Psoas muscle (tissue), 8 donors: Measurements from ENCODE around the gene PIGB. TPM values are rescaled to one million over a fixed set of nuclear protein-coding genes. Genes with fewer than 3 reads are reported as not detected.
A peak's percentile ranks its signal among the peaks of the same experiment; 100 is the strongest.
"Not testable (repeated sequence)": the region's sequence is repeated elsewhere in the genome, so short reads cannot be mapped to it uniquely, and the experiment has no call there.

Experiments used
- ATAC-seq, 4 donors: fragments of 200-7000 bp; cut with Tn5 transposase; one replicate each; pipeline ENCODE4 v1.9.1; 2020; ENCODE audit warnings: moderate library complexity in 3 of 4, mild to moderate bottlenecking in 2 of 4
- DNase-seq, 2 donors: peaks; one replicate each; pipeline ENCODE4 v3.0.0-alpha.2; 2020
- H3K27ac ChIP-seq: fragments of 200-600 bp; one replicate; pipeline ENCODE4 v1.8.0; 2022
- H3K27me3 ChIP-seq, 3 donors: fragments of 200-600 bp in 1 of 3; one replicate each; pipeline versions ENCODE4 v1.6.1 to v1.8.0; 2013 to 2022; ENCODE audit warnings: low read length in 2 of 3, mild to moderate bottlenecking in 2 of 3, moderate library complexity in 1 of 3; ENCODE audit not compliant: insufficient read depth in 3 of 3
- H3K36me3 ChIP-seq, 2 donors: fragments of 200-600 bp in 1 of 2; one replicate each; pipeline versions ENCODE4 v1.6.1 to v1.8.0; 2013 to 2022; ENCODE audit warnings: low read depth in 1 of 2, mild to moderate bottlenecking in 1 of 2, moderate library complexity in 1 of 2; ENCODE audit not compliant: insufficient read depth in 1 of 2
- H3K4me1 ChIP-seq: fragments of 200-600 bp; one replicate; pipeline ENCODE4 v1.8.0; 2022
- H3K4me3 ChIP-seq: fragments of 200-600 bp; one replicate; pipeline ENCODE4 v1.8.0; 2022; ENCODE audit warnings: mild to moderate bottlenecking
- H3K9me3 ChIP-seq: fragments of 200-600 bp; one replicate; pipeline ENCODE4 v1.8.0; 2022
- CTCF ChIP-seq: fragments of 200-600 bp; IDR thresholded peaks from one replicate; pipeline ENCODE4 v1.8.0; 2022; ENCODE audit warnings: antibody characterized with exemption
- WGBS, 3 donors: extraction: QIAGEN DNeasy Blood & Tissue Kit; methylation state at CpG; one replicate each; pipeline versions ENCODE4 v1.1.6 to v1.1.7; 2013; 5-methylcytosine and 5-hydroxymethylcytosine counted together
- intact Hi-C, 2 donors: fragments of 100-400 bp; cut with DNase I; formaldehyde crosslinking; loops; one replicate each; pipeline versions ENCODE4 v1.11.0 to v1.14.2; 2022
- polyA plus RNA-seq, 3 donors: library from polyadenylated mRNA; stranded (reverse); fragments of 200-250 nt; gene quantifications; one replicate each; pipeline ENCODE4 v1.2.3, GENCODE V29; 2013
- total RNA-seq, 4 donors: library from RNA; stranded (reverse); fragmentation: NEBNext Ultra II Directional in 2 of 4; extraction: Animal tissue kit (Norgen Biotek cat#: 25700) in 2 of 4; gene quantifications; one replicate each; pipeline versions ENCODE4 v1.2.1 to v1.2.4, GENCODE V29; 2021 to 2023
- donor health status: healthy with polysubstance abuse.
- donor health status: DM: no; HTN: no; CAD: no; lungs with moderate emphysema.
- donor health status: Bipolar disorder and iron deficiency.
- donor health status: healthy.
- donor health status: DM: yes; HTN: yes; CAD: no.
- donor health status: DM: no; HTN: no; CAD: no.
- donor health status: DM: no; HTN: no; CAD: no.
- donor health status: DM: yes; HTN: yes; CAD: no.

The PIGB gene
- total and polyA plus RNA-seq, 7 donors = 0.57 to 1.9 (median 1.3) TPM

GRCh38 chr15:55297315-55297714 lies 21.7 kb upstream of the PIGB start:
- DNase-seq = no peak
- intact Hi-C loops = no loop called here
- no peak overlapping the region for H3K27ac ChIP-seq
- ATAC-seq = no peak
- no peaks in the 10 kb centered on the region for H3K36me3 ChIP-seq
- no peak overlapping the region for H3K4me3 ChIP-seq
- no peaks in the 10 kb centered on the region for H3K9me3 ChIP-seq
- no peaks in the 10 kb centered on the region for H3K27me3 ChIP-seq
- no peak for TF ChIP-seq CTCF
- H3K4me1 ChIP-seq = no peaks in the 10 kb centered on the region

DNA sequence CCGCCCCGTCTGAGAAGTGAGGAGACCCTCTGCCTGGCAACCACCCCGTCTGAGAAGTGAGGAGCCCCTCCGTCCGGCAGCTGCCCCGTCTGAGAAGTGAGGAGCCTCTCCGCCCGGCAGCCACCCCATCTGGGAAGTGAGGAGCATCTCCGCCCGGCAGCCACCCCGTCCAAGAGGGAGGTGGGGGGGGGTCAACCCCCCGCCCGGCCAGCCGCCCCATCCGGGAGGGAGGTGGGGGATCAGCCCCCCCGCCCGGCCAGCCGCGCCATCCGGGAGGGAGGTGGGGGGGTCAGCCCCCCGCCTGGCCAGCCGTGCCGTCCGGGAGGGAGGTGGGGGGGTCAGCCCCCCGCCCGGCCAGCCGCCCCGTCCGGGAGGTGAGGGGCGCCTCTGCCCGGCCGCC lies 16.2 kb upstream of the PIGB start:
- WGBS, 3 donors = 94 to 100% (median 98%) methylated on average over 1 to 13 of the region's 32 CpGs
- H3K27me3 ChIP-seq, intact Hi-C loops, H3K4me1 ChIP-seq, ATAC-seq, H3K9me3 ChIP-seq, H3K27ac ChIP-seq, H3K4me3 ChIP-seq, H3K36me3 ChIP-seq, DNase-seq: not testable (repeated sequence)

- WGBS, 3 donors = 52 to 70% (median 60%) methylated on average over 4 of the region's 4 CpGs
- ATAC-seq = no peak
- Histone ChIP-seq H3K4me1 (peaks cover 8% of the 10 kb centered on the region), H3K36me3 (peaks cover 0 to 4% of the 10 kb centered on the region in 2 donors), H3K27ac (no peak overlapping the region), H3K4me3 (peak overlapping the region; percentile 91), H3K27me3 (no peaks in the 10 kb centered on the region), H3K9me3 (no peaks in the 10 kb centered on the region)
- intact Hi-C loops = loop anchor here (5.0 to 10.0 kb wide), 2 partner anchors 88 to 115 kb away; partner anchors contain the start of genes CCPG1 (in 1 of the 2) and PIERCE2 (in 1 of the 2)
- DNase-seq = no peak
- no peak for TF ChIP-seq CTCF
These were observed 665 bp downstream of the PIGB start for GRCh38 chr15:55319537-55320237.

DNA sequence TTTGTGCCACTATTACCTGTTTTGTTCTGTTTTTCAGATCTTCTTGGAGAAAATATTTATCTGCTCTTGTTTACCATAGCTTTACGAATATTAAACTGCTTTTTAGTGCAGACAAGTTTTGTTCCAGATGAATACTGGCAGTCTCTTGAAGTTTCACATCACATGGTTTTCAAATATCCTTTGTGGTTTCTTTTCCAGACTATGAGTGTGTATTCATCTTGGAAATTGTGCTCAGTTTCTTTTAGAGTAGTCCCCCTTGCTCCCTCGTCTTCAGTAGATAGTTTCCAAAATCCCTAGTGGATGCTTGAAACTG lies 1.2 kb downstream of the PIGB start:
- no peak for TF ChIP-seq CTCF
- Histone ChIP-seq H3K4me1 (peaks cover 8% of the 10 kb centered on the region), H3K27ac (no peak overlapping the region), H3K9me3 (no peaks in the 10 kb centered on the region), H3K4me3 (no peak overlapping the region), H3K27me3 (no peaks in the 10 kb centered on the region), H3K36me3 (peaks cover 0 to 4% of the 10 kb centered on the region in 2 donors)
- intact Hi-C loops = loop anchor here in 1 of 2 donors (10.0 kb wide), 1 partner anchor 115 kb away; no protein-coding TSS in a partner anchor
- ATAC-seq (no peak), DNase-seq (no peak)
- 50 to 65% (median 57%) methylated on average over 2 of the region's 2 CpGs for WGBS, 3 donors

DNA sequence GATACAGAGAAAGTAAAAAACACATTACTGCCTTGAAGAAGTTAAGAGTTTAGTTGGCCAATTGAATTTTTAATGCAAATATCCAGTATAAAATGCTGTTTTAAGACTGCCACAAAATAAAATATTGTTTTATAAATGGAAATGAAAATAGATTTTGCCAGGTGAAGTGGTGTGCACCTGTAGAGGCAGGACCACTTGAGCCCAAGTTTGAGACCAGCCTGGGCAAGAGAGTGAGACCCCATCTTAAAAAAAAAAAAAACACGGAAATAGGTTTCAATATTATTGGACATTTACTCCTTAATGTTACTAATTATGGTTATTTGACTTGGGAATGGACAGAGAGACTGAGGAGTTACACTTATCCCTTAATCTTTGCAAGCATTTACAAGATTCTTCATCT lies 1.9 kb downstream of the PIGB start:
- no peaks in the 10 kb centered on the region for H3K27me3 ChIP-seq
- TF ChIP-seq CTCF = no peak
- H3K4me1 ChIP-seq = peaks cover 8% of the 10 kb centered on the region
- peaks cover 0 to under 1% of the 10 kb centered on the region in 2 donors for H3K36me3 ChIP-seq
- intact Hi-C loops = loop anchor here in 1 of 2 donors (10.0 kb wide), 1 partner anchor 114 kb away; no protein-coding TSS in a partner anchor
- H3K4me3 ChIP-seq = no peak overlapping the region
- 81 to 90% (median 87%) methylated on average over 1 of the region's 1 CpG for WGBS, 3 donors
- ATAC-seq (no peak), DNase-seq (no peak)
- no peak overlapping the region for H3K27ac ChIP-seq
- no peaks in the 10 kb centered on the region for H3K9me3 ChIP-seq
